HG03097 (cell line): ENCODE measurements around the gene MAP3K2.

Source experiments
- ATAC-seq: cut with Tn5 transposase; IDR thresholded peaks from one replicate; pipeline ENCODE4 v1.9.1; 2021; ENCODE audit not compliant: unreplicated experiment, low FRiP score

Gene MAP3K2

DNA sequence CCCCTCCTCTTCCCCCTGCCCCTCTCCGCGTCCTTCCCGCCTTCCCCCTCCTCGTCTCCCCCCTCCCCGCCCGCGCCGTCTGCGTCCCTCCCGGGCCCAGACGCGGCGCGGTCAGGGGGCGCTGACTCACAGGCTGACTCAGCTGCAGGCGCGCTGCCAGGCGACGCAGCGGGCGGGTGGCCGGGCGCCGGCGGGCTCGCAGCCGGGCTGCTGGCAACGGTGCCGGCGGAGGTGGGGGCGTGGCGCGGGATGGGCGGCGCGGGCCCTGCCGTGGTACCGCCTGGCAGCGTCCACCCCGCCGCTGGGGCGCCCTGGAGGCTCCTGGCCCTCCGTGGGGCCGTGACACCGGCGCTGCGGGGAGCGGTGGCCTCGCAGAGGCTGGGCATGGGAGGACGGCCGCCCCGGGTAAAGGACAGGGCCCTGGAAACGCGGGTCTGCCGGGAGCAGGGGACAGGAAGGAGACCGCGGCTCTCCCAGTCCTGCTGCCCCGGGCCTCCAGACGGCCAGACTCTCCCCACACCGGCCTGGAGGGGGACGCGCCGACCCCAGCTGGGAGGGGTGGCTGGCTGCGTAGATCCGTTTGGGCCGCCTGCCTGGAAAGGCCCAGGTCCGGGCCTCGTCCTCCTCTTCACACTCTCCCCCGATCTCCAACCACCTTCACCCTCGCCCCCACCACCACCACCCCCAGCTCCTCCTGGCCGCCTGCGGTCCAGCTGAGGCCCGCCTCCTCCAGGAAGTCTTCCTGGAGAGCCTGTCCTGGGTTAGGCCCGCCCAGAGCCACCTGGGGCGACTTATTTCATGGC lies 20.4 kb upstream of the MAP3K2 start:
- ATAC-seq, result peak; percentile 64

DNA sequence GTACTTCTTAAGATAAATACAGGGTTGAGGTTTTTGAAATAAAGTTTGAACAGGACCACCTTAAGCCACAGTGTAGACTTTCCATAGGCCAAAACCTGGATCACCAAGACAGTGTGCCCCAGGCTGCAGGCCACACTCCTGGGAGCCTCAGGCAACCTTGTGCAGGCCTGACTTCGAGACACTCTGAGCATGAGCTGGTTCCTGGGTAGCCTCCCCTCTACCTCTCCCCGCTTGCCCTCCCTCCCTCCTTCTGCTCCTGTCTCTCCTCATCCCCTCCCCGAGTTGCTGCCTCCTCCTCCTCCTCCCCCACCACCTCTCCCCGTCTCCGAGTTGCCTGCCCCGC lies 19.9 kb upstream of the MAP3K2 start:
- no peak for ATAC-seq

DNA sequence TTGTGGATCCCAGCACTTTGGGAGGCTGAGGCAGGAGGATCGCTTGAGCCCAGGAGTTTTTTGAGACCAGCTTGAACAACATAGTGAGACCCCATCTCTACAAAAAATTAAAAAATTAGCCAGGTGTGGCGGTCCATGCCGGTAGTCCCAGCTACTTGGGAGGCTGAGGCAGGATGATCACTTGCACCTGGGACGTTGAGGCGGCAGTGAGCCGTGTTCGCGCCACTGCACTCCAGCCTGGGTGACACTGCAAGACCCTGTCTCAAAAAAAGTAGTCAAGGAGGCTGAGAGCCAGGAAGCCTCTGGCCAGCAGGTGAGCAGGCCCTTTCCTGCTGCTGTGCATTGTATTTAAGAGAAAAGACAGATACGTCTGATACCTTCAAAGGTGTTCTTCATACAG lies 19.3 kb upstream of the MAP3K2 start:
- no peak for ATAC-seq

DNA sequence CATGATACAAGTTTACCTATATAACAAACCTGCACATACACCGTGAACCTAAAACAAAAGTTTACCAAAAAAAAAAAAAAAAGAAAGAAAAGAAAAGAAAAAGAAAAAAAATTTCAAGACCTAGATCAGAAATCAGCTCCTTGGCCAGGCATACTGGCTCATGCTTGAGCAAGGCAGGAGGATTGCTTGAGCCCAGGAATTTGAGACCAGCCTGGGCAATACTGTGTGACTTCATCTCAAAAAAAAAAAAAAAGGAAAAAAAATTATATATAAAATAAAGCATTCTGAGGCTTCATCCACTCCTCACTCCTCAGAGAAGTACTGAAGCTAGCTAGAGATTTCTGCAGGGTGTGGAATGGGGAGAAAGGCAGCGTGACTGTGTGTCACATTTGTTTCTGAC lies 18.7 kb upstream of the MAP3K2 start:
- no peak for ATAC-seq

DNA sequence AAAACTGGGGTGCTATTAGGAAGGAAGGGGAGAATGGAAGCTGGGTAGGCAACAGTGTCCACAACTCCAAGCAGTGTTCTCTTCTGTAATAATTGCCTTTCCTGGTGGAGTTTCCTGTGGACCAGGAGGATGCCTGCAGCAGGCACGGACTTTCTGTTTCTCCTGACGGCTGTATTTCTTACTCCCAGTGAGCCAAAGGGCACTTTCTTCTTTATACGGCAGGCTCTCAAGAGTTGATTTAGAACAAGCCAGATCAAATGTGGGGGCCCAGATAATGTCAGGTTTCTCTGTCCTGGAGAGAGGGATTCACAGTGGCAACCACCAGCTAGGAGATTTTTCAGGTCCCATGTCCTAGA lies 17.5 kb upstream of the MAP3K2 start:
- no peak for ATAC-seq

DNA sequence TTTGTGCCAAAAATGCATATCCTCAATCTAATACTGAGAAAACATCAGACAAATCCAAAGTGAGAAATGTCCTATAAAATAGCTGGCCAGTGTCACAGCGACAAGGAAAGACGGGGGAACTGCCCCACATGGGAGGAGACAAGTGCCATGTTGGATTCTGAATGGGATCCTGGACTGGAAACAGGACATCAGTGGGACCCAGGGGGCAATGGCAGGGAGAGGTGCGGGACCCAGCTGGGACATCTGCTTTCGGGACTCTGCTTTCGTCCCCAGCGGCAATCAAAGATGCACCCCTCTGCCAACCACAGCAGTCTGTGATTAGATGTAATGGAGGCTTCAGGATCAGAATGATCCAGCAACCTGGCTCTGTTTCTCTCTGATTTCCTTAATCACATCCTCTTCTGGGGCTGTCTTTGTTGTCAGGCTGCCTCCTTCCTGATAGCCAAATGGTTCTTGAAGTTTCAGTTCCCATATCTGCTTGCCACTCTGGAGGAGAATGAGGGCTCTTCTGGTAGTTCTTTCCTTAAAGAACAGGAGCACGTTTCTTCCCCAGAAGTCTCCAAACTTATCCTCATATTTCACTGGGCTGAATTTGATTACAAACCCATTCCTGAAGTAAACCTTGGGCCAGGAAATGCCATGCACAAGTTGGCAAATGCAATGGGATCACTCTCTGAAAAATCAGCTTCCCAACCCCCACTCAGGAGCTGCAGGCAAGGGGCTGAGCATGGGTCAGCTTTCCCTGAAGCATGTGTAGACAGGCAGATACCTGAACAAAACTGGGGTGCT lies 16.9 kb upstream of the MAP3K2 start:
- no peak for ATAC-seq

DNA sequence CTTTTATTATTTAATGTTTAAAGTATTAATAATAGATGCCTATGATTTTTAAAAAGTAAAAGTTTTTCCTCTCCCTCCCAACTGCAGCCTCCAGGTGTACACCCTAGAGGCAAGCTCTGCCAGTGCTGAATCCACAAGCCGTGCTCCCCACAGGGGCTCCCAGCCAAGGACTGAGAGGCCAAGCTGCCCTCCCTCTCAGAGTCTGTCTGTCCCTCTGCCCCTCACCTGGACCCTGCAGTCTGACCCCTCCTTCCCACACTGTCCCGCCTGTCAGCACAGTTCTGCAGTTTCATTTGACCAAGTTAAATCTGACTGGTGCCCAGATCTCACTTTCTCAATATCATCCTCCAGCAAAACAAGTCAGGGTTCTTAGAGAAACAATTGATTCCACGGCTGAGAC lies 15.7 kb upstream of the MAP3K2 start:
- no peak for ATAC-seq

DNA sequence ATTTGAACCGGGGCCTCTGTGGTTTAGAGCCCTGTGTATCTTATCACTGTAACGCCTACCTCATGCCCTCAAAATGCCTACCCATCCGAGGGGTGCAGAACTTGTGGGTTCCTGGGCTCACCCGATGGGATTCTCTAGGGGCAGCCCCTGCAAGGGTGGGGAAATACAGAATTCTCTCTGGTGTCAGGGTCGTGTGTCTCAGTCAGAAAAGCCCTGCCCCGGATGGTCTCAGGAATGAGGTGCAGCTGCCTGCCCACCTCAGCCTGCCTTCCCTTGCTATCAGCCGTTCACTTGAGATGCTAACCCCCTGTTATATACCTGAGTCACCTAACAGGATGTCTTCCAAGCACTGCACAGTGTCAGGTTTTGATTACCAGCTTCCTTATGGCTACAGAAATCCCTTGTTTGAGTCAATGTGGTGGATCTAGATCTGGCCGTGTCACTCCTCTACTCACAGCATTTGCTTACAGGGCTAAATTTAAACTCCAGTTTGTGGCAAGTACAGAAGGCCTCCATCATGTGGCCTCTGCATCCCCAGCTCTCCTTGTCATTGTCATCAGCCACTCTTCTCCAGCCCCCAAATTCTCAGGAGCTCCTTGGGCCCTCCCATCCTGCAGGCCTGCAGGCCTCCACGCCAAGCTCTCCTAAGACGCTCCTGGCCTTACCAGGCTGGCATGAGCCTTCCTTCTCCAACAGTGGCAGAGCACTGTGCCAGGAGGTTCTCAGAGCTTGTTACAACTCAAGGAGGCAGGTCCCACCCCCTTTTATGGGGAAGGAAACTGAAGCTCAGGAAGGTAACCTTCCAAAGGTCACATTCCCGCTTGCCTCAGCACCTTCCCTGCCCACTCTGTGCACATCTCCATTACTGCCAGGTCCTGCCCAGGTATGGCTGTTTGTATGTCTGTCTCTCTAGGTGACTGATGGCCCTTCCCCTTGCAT lies 14.3 kb upstream of the MAP3K2 start:
- no peak for ATAC-seq

DNA sequence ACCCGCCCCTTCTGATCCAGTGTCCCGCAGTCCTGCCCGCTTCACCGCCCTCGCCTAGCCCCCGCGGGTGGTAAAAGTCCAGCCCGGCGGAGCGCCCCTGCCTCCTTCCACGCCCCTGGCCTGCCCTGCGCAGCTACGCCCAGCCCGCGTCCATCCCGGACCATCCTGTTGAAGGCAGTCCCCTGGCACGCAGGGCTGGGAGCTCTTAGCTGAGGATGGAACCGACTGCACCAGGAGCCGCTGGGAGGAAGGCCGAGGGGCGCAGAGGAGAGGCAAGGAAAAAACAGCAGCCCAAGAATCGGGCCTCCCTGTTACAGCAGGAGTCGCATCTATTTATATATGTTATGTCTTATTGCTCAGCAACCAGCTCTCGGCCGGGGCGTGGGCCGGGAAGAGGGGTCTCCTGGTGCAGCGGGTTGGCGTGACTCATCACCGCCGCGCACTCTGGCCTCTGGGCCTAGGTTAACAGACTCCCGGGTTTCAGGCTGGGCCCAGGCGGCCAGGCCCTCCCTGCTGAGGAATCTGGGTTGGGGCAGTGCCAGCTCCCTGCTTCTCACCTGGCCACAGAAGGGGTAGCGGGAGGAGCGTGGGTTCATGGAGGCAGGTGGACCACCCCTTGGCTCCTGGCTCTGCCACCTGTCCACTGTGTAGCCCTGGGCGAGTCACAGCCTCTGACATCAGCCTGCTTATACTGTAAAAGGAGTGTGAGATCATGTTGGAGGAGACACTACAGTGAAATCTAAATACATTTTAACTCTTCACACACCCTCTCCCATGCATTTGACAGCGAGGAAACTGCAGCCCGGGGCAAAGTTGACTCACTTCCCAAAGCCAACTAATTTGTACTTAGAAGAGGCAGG lies 13.4 kb upstream of the MAP3K2 start:
- ATAC-seq, result no peak

DNA sequence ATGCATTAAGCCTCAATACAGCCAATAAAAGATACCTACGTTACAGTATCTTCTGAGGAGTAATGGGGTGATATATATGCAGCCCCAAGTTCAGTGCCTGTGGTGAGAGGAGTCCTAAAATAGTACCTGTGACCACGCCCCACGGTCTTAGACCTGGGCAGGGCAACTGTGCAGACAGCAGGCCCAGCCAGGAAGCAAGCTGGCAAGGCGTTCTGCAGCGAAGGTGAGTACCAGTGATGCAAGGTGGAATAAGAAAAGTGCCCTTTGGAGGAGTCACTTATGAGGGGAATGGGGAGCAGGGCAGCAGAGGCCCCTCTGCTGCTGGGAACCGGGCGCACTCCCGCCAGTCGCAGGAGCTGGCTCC lies 12.7 kb upstream of the MAP3K2 start:
- no peak for ATAC-seq

DNA sequence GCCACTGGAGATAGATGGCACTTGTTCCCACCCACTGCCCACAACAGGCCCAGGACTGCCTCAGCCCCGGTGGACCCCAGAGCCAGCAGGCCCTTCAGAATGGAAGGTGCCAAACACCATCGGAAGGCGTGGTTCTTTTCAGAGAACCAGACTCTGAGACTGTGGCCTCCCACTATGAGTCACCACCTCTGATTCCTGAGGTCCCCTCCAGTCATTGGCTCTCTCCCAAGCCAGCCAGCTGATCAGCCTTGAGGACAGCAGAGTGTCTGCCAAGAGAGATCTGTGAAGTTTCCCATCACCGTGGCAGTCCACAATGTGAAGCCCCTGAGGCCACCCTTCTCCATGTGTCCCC lies 10.4 kb upstream of the MAP3K2 start:
- ATAC-seq, result peak; percentile 62

DNA sequence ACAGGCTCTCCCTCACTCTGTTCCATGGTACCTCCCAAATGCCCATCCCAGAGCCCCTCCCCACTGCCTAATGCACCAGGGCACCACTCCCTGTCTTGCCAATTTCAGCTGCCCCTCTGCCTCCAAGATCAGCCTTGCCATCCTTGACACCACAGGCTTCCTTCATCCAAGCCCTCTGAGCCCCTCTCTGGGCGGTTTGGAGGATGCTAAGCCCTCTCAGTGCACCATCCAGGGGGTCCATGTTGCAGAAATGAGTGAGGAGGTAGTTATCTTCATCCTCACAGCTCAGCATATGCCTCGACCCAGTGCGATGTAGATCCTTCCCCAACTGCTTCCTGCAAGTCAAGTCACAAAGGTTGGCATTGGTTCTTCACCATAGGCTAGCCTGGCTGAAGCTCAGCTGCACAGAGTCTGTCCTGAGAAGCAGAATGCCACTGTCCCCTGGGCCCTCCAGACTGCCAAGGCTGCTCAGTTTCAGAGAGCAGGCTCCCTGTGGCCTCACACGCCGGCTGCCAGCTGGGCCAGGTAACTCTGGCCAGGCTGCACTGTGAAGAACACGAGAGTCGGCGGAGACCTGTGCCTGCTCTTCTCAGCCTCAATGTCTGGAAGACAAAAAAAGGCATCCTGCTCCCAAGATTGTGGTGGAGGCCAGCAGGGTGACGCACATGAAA lies 9.9 kb upstream of the MAP3K2 start:
- ATAC-seq, result no peak

DNA sequence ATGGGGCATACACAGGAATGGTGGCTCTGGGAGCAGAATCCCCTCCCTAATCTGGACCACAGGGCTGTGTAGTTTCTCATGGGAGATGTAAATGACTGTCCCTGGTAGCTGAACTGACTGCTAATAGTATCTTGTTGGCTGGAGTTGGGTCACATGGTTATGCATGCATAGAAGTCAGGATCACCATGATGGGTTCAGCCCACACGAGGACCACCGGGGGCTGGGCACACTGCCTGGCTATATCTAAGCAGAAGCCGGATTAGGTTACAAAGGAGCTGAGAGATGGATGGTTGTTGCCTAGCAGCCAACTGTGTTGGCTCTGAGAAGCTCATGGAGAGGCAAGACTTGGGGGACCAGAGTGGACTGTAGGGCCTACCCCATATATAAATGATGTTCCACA lies 6.7 kb upstream of the MAP3K2 start:
- no peak for ATAC-seq

DNA sequence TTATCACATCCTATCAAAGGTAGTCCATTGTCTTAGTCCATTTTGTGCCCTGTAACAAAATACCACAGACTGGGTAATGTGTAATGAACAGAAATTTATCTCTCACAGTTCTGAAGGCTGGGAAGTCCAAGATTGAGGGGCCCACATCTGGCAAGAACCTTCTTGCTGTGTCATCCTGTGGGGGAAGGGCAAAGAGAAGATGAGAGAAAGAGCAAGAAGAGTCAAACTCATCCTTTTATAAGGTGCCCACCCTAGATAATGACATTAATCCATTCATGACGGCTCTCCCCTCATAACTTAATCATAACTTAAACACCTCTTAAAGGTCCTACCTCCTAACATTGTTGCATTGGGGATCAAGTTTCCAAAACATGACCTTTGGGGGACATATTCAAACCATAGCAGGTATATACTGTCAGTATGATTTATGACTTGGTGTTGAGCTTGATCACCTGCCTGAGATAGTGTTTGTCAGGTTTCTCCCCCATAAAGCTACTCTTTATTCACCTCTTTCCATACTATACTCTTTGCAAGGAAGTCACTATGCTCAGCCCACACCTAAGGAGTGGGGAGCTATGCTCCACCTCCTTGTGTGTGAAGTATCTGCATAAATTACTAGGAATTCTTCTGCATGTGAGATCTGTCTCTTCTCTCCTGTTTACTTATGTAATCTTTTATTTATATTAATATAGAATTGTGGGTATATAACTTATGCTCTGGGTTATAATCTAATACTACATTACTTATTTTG lies 5.2 kb upstream of the MAP3K2 start:
- ATAC-seq, result no peak

DNA sequence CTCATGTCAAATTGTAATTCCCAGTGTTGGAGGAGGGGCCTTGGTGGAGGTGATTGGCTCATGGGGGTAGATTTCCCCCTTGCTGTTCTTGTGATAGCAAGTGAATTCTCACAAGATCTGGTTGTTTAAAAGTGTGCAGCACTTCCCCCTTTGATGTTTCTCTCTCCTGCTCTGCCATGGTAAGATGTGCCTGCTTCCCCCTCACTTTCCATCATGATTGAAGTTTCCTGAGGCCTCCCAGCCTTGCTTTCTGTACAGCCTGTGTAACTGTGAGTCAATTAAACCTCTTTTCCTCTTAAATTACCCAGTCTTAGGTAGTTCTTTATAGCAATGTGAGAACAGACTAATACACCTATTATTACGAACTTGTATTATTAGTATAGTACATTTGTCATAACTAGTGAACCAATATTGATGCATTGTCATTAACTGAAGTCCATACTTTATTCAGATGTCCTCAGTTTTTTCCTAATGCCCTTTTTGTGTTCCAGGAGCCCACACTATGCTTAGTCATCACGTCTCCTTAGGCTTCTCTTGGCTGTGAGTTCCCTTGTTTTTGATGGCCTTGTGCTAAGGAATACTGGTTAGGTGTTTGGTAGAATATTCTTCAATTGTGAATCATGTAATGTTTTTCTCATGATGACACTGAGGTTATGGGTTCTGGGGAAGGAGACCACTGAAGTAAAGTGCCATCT lies 4.5 kb upstream of the MAP3K2 start:
- no peak for ATAC-seq

DNA sequence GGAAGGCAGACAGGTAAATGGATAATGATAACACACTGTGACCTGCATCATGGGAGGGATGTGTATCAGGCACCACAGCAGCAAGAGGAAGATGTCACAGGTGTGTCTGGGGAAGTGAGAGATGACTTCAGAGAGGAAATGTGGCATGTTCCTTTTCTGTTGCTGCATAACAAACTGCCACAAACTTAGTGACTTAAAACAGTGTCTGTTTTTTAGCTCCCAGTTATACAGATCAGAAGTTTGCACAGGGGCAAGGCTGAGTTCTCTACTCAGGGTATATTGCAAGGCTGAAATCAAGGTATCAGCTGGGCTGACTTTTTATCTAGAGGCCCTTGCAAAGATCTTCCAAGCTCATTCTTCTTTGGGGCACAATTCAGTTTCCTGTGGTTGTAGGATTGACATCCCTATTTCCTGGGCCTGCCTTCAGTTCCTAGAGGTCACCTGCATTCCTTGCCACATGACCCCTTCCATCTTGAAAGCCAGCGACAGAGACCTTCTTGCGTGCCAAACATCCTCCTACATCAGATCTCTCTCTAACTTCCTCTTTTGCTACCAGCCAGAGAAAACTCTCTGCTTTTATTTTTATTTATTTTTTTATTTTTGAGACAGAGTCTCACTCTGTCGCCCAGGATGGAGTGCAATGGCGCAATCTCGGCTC lies 2.1 kb upstream of the MAP3K2 start:
- ATAC-seq, result no peak

DNA sequence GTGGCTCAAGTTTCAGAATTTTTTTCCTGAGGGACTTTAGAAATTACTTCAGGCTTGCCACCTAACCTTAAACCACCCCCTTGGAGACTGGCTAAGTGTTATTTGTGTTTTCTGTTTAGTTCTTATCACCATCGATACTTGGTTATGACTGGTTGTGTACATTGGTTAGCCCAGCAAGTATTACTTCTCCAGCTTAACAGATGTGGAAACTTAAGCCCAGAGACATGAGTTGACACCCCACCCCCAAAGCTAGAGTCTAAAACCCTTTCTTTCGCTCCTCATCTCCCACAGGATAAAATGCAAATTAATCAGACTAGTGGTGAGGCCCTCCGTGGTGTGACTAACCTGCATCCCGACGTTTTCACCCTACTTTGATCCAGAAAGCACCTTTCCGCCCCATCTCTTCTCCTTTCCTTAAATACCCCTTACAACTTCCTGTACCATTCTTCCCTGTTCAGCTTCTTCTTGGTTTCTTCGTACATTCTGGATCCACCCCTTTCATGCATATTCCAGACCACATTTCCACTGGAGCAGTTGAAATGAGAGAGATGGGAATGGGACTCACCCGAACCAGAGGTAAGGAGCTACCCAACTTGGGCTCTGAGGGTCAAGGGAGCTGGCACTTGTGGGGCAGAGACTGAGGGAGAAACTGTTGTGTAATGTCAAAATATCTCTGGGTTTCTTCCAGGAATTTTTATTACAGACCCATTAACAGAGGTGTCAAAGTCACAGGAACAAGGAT lies 819 bp upstream of the MAP3K2 start:
- peak; percentile 2 for ATAC-seq
